ENCODE data around the gene TOX2.

- TF ChIP-seq, protein P1, sequence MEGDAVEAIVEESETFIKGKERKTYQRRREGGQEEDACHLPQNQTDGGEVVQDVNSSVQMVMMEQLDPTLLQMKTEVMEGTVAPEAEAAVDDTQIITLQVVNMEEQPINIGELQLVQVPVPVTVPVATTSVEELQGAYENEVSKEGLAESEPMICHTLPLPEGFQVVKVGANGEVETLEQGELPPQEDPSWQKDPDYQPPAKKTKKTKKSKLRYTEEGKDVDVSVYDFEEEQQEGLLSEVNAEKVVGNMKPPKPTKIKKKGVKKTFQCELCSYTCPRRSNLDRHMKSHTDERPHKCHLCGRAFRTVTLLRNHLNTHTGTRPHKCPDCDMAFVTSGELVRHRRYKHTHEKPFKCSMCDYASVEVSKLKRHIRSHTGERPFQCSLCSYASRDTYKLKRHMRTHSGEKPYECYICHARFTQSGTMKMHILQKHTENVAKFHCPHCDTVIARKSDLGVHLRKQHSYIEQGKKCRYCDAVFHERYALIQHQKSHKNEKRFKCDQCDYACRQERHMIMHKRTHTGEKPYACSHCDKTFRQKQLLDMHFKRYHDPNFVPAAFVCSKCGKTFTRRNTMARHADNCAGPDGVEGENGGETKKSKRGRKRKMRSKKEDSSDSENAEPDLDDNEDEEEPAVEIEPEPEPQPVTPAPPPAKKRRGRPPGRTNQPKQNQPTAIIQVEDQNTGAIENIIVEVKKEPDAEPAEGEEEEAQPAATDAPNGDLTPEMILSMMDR (conservative IDR thresholded peaks at IDR 0.05; ENCODE audit: low read depth, low read length) = no peak
- no peak for TF ChIP-seq EZH2 (IDR thresholded peaks at IDR 0.05; ENCODE audit: borderline replicate concordance, low read depth, low read length, poor library complexity, severe bottlenecking)
Measured at GRCh38 chr20:43949741-43950618, 35.3 kb downstream of the TOX2 start.

Data from A673 (cell line).